ENCODE results near the gene ERC2. TPM values are rescaled to one million over a fixed set of nuclear protein-coding genes. Genes with fewer than 3 reads are reported as not detected.
"Not testable (repeated sequence)": the region's sequence is repeated elsewhere in the genome, so short reads cannot be mapped to it uniquely, and the experiment has no call there.

The ERC2 gene
- total RNA-seq, 1 donor from 2014 or later: 0.65 TPM

DNA sequence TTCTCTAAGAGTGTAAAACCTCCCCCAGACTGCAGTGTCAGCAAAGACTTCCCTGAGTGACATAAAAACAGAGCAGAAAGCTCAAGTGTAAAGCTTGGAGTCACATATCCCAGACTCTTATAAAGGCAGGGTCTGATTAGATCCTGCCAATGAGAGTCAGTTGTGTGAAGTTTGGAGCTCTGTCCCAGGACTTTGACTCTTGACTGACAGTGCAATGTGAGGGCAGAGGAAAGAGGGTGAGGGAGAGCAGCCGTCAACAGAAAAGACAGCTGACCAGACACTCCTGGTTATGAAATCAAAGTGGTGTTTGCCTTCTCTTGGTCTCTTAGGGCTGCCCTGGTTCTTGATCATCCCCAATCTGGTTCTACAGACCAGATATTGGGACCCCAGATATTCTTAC, 393.2 kb downstream of the ERC2 start:
- Mint-ChIP-seq H3K4me1 (ENCODE audit: low read depth) (no peaks in the 10 kb centered on the region), H3K36me3 (ENCODE audit: low read depth) (no peaks in the 10 kb centered on the region), H3K27me3 (ENCODE audit: low read depth) (peaks cover 3% of the 10 kb centered on the region), H3K9me3 (ENCODE audit: low read depth) (no peaks in the 10 kb centered on the region), H3K4me3 (ENCODE audit: unreplicated experiment) (no peak overlapping the region), H3K27ac (ENCODE audit: unreplicated experiment) (no peak overlapping the region)
- no peak for DNase-seq (ENCODE audit: low spot score)
- TF ChIP-seq, protein P1, sequence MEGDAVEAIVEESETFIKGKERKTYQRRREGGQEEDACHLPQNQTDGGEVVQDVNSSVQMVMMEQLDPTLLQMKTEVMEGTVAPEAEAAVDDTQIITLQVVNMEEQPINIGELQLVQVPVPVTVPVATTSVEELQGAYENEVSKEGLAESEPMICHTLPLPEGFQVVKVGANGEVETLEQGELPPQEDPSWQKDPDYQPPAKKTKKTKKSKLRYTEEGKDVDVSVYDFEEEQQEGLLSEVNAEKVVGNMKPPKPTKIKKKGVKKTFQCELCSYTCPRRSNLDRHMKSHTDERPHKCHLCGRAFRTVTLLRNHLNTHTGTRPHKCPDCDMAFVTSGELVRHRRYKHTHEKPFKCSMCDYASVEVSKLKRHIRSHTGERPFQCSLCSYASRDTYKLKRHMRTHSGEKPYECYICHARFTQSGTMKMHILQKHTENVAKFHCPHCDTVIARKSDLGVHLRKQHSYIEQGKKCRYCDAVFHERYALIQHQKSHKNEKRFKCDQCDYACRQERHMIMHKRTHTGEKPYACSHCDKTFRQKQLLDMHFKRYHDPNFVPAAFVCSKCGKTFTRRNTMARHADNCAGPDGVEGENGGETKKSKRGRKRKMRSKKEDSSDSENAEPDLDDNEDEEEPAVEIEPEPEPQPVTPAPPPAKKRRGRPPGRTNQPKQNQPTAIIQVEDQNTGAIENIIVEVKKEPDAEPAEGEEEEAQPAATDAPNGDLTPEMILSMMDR (IDR thresholded peaks at IDR 0.05): no peak

DNA sequence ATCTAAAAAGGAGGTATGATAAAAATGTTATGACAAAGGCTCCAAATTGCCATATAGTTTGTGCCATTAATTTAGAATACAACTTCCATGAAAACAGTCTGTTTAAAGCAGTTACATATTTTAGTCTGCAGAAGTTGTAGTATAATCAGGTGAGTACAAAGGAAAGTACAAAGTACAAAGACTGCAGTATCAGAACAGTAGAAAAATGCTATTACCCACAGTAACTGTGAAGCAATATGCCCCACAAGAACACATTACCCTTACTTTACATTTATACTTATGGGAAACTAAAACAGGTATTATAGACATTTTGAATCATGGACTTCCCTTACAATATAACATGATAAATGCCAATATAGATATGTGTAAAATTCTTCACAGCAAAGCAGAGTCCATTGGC, 398.5 kb downstream of the ERC2 start:
- Mint-ChIP-seq H3K4me1 (ENCODE audit: low read depth) (no peaks in the 10 kb centered on the region), H3K36me3 (ENCODE audit: low read depth) (peaks cover 9% of the 10 kb centered on the region), H3K27me3 (ENCODE audit: low read depth) (peaks cover 3% of the 10 kb centered on the region), H3K27ac (ENCODE audit: unreplicated experiment) (no peak overlapping the region), H3K9me3 (ENCODE audit: low read depth) (peaks cover 26% of the 10 kb centered on the region), H3K4me3 (ENCODE audit: unreplicated experiment) (no peak overlapping the region)
- no peak for DNase-seq (ENCODE audit: low spot score)
- TF ChIP-seq, protein P1 (IDR thresholded peaks at IDR 0.05): no peak

DNA sequence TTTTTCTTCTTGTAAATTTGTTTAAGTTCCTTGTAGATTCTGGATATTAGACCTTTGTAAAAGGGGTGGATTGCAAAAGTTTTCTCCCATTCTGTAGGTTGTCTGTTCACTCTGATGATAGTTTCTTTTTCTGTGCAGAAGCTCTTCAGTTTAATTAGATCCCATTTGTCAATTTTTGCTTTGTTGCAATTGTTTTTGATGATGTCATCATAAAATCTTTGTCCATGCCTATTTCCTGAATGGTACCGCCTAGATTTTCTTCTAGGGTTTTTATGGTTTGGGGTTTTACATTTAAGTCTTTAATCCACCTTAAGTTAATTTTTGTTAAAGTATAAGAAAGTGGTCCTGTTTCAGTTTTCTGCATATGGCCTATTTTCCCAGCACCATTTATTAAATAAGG, 401.9 kb downstream of the ERC2 start:
- H3K9me3 Mint-ChIP-seq (ENCODE audit: low read depth): peaks cover 26% of the 10 kb centered on the region
- not testable (repeated sequence) for DNase-seq (ENCODE audit: low spot score); H3K4me3 Mint-ChIP-seq (ENCODE audit: unreplicated experiment); H3K27ac Mint-ChIP-seq (ENCODE audit: unreplicated experiment); H3K4me1 Mint-ChIP-seq (ENCODE audit: low read depth); H3K27me3 Mint-ChIP-seq (ENCODE audit: low read depth); H3K36me3 Mint-ChIP-seq (ENCODE audit: low read depth)

DNA sequence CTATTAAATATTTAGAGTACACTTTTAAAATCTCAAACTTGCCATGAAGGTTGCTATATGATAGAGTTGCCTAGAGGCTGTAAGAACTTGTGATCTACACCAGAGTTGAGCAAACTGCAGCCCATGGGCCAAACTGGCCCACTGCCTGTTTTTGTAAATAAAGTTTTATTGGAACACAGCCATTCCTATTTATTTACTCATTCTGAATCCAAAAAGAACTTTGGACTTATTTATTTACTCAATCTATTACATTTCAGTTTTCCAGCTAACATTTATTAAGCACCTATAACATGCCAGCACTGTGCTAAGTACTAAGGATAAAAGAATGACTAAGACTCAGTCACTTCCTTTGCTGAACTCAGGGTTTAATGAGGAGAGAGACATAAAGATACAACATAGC, 403.6 kb downstream of the ERC2 start:
- Mint-ChIP-seq H3K4me3 (ENCODE audit: unreplicated experiment) (no peak overlapping the region), H3K9me3 (ENCODE audit: low read depth) (peaks cover 26% of the 10 kb centered on the region), H3K36me3 (ENCODE audit: low read depth) (peaks cover 9% of the 10 kb centered on the region), H3K27ac (ENCODE audit: unreplicated experiment) (no peak overlapping the region), H3K4me1 (ENCODE audit: low read depth) (no peaks in the 10 kb centered on the region), H3K27me3 (ENCODE audit: low read depth) (peaks cover 2% of the 10 kb centered on the region)
- DNase-seq (ENCODE audit: low spot score): no peak
- TF ChIP-seq, protein P1 (IDR thresholded peaks at IDR 0.05): no peak

DNA sequence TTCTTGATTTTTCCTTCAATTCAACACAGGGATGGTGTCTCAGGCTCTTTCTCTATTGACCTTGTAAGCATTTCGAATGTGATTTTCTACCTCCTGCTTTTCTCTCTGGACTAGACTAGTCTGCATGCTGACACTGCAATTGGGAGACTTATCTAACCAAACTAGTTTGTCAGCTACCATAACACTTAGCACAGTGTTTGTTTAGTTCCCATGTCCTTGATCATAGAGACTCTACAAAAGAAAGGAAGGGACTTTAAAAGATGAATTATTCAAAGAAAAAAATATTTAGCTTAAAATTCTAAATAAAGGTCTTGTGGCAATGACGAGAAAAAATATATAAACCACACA, 407.0 kb downstream of the ERC2 start:
- Mint-ChIP-seq H3K4me3 (ENCODE audit: unreplicated experiment) (no peak overlapping the region), H3K36me3 (ENCODE audit: low read depth) (no peaks in the 10 kb centered on the region), H3K27me3 (ENCODE audit: low read depth) (peaks cover 2% of the 10 kb centered on the region), H3K27ac (ENCODE audit: unreplicated experiment) (no peak overlapping the region), H3K9me3 (ENCODE audit: low read depth) (peaks cover 6% of the 10 kb centered on the region), H3K4me1 (ENCODE audit: low read depth) (peaks cover 8% of the 10 kb centered on the region)
- DNase-seq (ENCODE audit: low spot score): no peak
- TF ChIP-seq, protein P1 (IDR thresholded peaks at IDR 0.05): no peak

DNA sequence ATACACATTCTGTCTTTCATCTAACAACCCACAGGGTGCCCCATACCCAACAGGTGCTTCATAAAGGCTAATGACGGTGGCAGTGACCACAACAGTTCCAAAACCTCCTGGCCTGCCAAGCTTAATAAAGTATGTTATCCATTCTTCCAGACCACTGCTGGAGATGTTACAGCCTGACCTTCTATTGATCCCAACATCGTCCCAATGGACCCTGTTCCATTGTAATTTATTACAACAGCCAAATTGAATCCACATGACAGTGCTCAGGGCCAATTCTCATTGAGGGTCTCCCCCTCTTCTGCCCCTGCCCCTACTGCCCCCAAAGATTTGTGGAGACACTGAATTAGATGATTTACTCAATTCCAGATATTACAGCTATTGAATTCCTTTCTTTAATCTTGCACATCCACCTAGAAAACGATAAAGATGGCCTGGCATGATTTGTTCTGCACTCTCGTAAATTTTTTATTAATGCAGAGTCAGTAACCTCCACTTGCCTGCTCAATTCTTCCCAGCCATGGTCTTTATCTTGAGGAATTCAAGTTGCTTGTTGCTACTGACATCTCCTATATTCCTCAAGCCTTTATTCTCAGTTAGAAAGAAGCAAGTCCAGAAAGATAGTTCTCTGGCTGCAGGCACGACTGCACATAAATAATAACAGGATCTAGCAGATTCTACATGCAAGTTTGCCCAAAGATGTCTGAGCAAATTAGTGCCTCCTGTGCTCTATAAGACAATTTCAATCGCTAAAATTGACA, 407.6 kb downstream of the ERC2 start:
- Mint-ChIP-seq H3K4me3 (ENCODE audit: unreplicated experiment) (no peak overlapping the region), H3K36me3 (ENCODE audit: low read depth) (no peaks in the 10 kb centered on the region), H3K9me3 (ENCODE audit: low read depth) (peaks cover 2% of the 10 kb centered on the region), H3K27me3 (ENCODE audit: low read depth) (peaks cover 2% of the 10 kb centered on the region), H3K4me1 (ENCODE audit: low read depth) (peaks cover 14% of the 10 kb centered on the region), H3K27ac (ENCODE audit: unreplicated experiment) (no peak overlapping the region)
- TF ChIP-seq, protein P1 (IDR thresholded peaks at IDR 0.05): no peak
- DNase-seq (ENCODE audit: low spot score): no peak

Measured in chondrocyte (in vitro differentiated cells).